ENCODE data around the gene SERPINB13. TPM values are rescaled to one million over a fixed set of nuclear protein-coding genes. Genes with fewer than 3 reads are reported as not detected.

The SERPINB13 gene
- not detected in 5 replicates for total RNA-seq (2022; extraction: Qiagen RNA extraction)

GRCh38 chr18:63586966-63587365 is at the start of gene SERPINB13:
Gene SERPINB13, plus strand, starts transcription at chr18:63587343. Its CDS starts 1,325 bp downstream, at chr18:63588668.

GRCh38 chr18:63542069-63542468 is 45.1 kb upstream of the SERPINB13 start, which contains the start of gene SERPINB12:
Gene SERPINB12, plus strand, starts transcription at chr18:63542369. Its CDS starts 13,791 bp downstream, at chr18:63556160.

GRCh38 chr18:63644142-63644541 is 57.0 kb downstream of the SERPINB13 start, which contains the start of gene SERPINB4:
Gene SERPINB4, minus strand, starts transcription at chr18:63644256. Its CDS starts 679 bp downstream, at chr18:63643577.

Other genes starting within 250 kb of the SERPINB13 start
- gene KDSR, start 220.1 kb upstream of the SERPINB13 start, total RNA-seq (2022; extraction: Qiagen RNA extraction): 33.7 to 40.7 TPM (median 36.4 TPM) in 5 replicates
- gene VPS4B, start 164.9 kb upstream of the SERPINB13 start, total RNA-seq (2022; extraction: Qiagen RNA extraction): 20.1 to 24.9 TPM (median 21.0 TPM) in 5 replicates
- gene SERPINB5, start 110.4 kb upstream of the SERPINB13 start, total RNA-seq (2022; extraction: Qiagen RNA extraction): 0.05 to 0.30 TPM (median 0.09 TPM) in 5 replicates
- not detected in 5 replicates for gene SERPINB12, start 45.0 kb upstream of the SERPINB13 start, total RNA-seq (2022; extraction: Qiagen RNA extraction)
- 0.05 to 0.18 TPM (median 0.14 TPM) in 5 replicates for gene SERPINB4, start 56.9 kb downstream of the SERPINB13 start, total RNA-seq (2022; extraction: Qiagen RNA extraction)
- 0.06 to 0.16 TPM (median 0.10 TPM) in 5 replicates for gene SERPINB3, start 74.5 kb downstream of the SERPINB13 start, total RNA-seq (2022; extraction: Qiagen RNA extraction)
- gene SERPINB11, start 115.6 kb downstream of the SERPINB13 start, total RNA-seq (2022; extraction: Qiagen RNA extraction): 0.08 to 0.22 TPM in 2 of 5 replicates, not detected in the others
- 1.5 to 2.3 TPM (median 2.0 TPM) in 5 replicates for gene SERPINB7, start 188.1 kb downstream of the SERPINB13 start, total RNA-seq (2022; extraction: Qiagen RNA extraction)

Data from A549 treated with dexamethasone at 1 μM for 4 hours (cell line).